Measurements from ENCODE around the gene FRS3. TPM values are rescaled to one million over a fixed set of nuclear protein-coding genes. Genes with fewer than 3 reads are reported as not detected.

The FRS3 gene
- total and polyA plus RNA-seq, 9 of the 15 experiments (the other 6 are each of a cell fraction or from before 2014, with no cell fraction given): 0.03 to 3.7 (median 1.6) TPM

DNA sequence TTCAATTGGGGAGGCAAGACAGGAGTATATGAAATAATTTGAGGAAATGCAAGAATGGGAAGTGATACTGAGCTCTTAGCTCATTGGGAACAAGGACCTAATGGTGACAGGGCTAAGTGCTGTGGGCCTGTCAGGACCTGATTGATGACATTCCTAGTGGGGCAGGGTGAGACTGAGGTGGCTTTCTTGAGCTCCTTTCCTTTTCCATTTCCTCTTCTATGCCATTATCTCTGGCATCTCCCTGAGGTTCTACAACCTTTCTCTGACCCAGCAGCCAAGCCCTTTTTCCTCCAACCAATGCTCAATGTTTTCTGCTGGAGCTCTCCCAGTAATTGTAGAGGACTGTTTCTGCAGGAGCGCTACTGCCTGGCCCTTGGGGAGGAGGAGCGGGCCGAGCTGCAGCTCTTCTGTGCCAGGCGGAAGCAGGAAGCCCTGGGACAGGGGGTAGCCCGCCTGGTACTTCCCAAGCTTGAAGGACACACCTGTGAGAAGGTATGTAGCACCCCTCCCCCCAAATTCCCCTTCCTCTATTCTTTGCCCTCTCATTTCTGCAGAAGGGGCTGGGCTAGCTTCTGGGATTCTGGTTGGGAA is 5.0 kb upstream of the FRS3 start (continued):
- TF ChIP-seq, protein P1, sequence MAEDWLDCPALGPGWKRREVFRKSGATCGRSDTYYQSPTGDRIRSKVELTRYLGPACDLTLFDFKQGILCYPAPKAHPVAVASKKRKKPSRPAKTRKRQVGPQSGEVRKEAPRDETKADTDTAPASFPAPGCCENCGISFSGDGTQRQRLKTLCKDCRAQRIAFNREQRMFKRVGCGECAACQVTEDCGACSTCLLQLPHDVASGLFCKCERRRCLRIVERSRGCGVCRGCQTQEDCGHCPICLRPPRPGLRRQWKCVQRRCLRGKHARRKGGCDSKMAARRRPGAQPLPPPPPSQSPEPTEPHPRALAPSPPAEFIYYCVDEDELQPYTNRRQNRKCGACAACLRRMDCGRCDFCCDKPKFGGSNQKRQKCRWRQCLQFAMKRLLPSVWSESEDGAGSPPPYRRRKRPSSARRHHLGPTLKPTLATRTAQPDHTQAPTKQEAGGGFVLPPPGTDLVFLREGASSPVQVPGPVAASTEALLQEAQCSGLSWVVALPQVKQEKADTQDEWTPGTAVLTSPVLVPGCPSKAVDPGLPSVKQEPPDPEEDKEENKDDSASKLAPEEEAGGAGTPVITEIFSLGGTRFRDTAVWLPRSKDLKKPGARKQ (CRISPR knock-in tag; IDR thresholded peaks at IDR 0.05): no peak
- no peak for TF ChIP-seq FOXK2 (conservative IDR thresholded peaks at IDR 0.05 in 1 of 2, IDR thresholded peaks at IDR 0.05 in 1 of 2; ENCODE audit: low read depth in 2 of 2)
- peak; percentile 10; the same call in 1 of the 2 replicates for TF ChIP-seq ZNF764 (CRISPR knock-in tag; IDR thresholded peaks at IDR 0.05; ENCODE audit: low read depth)
- TF ChIP-seq SMAD1 (IDR thresholded peaks at IDR 0.05; ENCODE audit: low read depth, low read length, partially characterized antibody): no peak
- TF ChIP-seq, protein P2, sequence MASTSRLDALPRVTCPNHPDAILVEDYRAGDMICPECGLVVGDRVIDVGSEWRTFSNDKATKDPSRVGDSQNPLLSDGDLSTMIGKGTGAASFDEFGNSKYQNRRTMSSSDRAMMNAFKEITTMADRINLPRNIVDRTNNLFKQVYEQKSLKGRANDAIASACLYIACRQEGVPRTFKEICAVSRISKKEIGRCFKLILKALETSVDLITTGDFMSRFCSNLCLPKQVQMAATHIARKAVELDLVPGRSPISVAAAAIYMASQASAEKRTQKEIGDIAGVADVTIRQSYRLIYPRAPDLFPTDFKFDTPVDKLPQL (IDR thresholded peaks at IDR 0.05; ENCODE audit: extremely low read depth, insufficient read length): no peak
- TF ChIP-seq ZNF282 (CRISPR knock-in tag; IDR thresholded peaks at IDR 0.05): no peak
- peak; percentile 70; the same call in 1 of the 2 replicates for TF ChIP-seq SPI1 (IDR thresholded peaks at IDR 0.05; ENCODE audit: borderline replicate concordance, low read depth, low read length)
- no peak for TF ChIP-seq CCNT2 (IDR thresholded peaks at IDR 0.05; ENCODE audit: borderline replicate concordance, extremely low read depth, insufficient read length, low read depth, low read length)
- TF ChIP-seq TAF1 (IDR thresholded peaks at IDR 0.05; ENCODE audit: control insufficient read depth, extremely low read depth, insufficient read depth, low read length, severe bottlenecking): no peak
- no peak for TF ChIP-seq ZC3H4 (CRISPR knock-in tag; IDR thresholded peaks at IDR 0.05; ENCODE audit: borderline replicate concordance)
- no peak for TF ChIP-seq CBX8 (IDR thresholded peaks at IDR 0.05; ENCODE audit: borderline replicate concordance, extremely low read depth, low read depth, low read length, poor library complexity, severe bottlenecking)
- TF ChIP-seq LEF1 (IDR thresholded peaks at IDR 0.05): no peak
- TF ChIP-seq PML (IDR thresholded peaks at IDR 0.05; ENCODE audit: low read length): no peak
- no peak for TF ChIP-seq RCOR1 (IDR thresholded peaks at IDR 0.05; ENCODE audit: borderline replicate concordance in 1 of 2, low read depth in 2 of 2, low read length in 2 of 2)
- TF ChIP-seq, protein P3, sequence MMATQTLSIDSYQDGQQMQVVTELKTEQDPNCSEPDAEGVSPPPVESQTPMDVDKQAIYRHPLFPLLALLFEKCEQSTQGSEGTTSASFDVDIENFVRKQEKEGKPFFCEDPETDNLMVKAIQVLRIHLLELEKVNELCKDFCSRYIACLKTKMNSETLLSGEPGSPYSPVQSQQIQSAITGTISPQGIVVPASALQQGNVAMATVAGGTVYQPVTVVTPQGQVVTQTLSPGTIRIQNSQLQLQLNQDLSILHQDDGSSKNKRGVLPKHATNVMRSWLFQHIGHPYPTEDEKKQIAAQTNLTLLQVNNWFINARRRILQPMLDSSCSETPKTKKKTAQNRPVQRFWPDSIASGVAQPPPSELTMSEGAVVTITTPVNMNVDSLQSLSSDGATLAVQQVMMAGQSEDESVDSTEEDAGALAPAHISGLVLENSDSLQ (IDR thresholded peaks at IDR 0.05): peak; percentile 96
- TF ChIP-seq, protein P4, sequence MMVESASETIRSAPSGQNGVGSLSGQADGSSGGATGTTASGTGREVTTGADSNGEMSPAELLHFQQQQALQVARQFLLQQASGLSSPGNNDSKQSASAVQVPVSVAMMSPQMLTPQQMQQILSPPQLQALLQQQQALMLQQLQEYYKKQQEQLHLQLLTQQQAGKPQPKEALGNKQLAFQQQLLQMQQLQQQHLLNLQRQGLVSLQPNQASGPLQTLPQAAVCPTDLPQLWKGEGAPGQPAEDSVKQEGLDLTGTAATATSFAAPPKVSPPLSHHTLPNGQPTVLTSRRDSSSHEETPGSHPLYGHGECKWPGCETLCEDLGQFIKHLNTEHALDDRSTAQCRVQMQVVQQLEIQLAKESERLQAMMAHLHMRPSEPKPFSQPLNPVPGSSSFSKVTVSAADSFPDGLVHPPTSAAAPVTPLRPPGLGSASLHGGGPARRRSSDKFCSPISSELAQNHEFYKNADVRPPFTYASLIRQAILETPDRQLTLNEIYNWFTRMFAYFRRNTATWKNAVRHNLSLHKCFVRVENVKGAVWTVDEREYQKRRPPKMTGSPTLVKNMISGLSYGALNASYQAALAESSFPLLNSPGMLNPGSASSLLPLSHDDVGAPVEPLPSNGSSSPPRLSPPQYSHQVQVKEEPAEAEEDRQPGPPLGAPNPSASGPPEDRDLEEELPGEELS (CRISPR knock-in tag; IDR thresholded peaks at IDR 0.05; ENCODE audit: borderline replicate concordance): no peak
- TF ChIP-seq, protein P5, sequence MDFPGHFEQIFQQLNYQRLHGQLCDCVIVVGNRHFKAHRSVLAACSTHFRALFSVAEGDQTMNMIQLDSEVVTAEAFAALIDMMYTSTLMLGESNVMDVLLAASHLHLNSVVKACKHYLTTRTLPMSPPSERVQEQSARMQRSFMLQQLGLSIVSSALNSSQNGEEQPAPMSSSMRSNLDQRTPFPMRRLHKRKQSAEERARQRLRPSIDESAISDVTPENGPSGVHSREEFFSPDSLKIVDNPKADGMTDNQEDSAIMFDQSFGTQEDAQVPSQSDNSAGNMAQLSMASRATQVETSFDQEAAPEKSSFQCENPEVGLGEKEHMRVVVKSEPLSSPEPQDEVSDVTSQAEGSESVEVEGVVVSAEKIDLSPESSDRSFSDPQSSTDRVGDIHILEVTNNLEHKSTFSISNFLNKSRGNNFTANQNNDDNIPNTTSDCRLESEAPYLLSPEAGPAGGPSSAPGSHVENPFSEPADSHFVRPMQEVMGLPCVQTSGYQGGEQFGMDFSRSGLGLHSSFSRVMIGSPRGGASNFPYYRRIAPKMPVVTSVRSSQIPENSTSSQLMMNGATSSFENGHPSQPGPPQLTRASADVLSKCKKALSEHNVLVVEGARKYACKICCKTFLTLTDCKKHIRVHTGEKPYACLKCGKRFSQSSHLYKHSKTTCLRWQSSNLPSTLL (IDR thresholded peaks at IDR 0.05): no peak
- TF ChIP-seq GATA2 (CRISPR knock-in tag; IDR thresholded peaks at IDR 0.05): peak; percentile 57; the same call in 1 of the 2 replicates

All from K562 (cell line).